Measurements from ENCODE around the gene SLC44A5. TPM values are rescaled to one million over a fixed set of nuclear protein-coding genes. Genes with fewer than 3 reads are reported as not detected.
A peak's percentile ranks its signal among the peaks of the same experiment; 100 is the strongest.
"Not testable (repeated sequence)": the region's sequence is repeated elsewhere in the genome, so short reads cannot be mapped to it uniquely, and the experiment has no call there.

Gene SLC44A5
- total and polyA plus RNA-seq, 7 donors, result 0.01 to 7.5 (median 0.49) TPM

DNA sequence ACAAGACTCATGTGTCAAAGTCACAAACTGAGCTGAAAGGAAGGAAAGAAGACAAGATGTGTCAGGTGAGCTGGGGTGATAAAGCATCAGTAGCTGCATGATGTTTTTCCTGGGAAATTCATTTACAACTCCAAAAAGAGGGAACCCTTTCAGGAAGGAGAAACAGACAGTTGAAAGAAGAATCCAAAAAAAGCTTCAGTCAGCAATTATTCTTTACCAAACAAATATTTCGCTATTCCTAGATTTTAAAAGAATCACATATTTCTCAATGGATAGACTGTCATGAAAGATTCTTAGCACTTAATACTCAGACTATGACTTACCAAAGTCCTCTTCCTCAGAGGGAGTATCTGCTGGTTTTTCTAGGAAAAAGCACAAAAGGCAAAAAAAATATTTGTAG is 214.7 kb downstream of the SLC44A5 start:
- intact Hi-C loops (cut with DNase I), result no loop called here
- DNase-seq (no peak), ATAC-seq (no peak)
- no peak overlapping the region for H3K27ac ChIP-seq
- H3K36me3 ChIP-seq (ENCODE audit: insufficient read depth in 1 of 2, low read depth in 1 of 2), result no peaks in the 10 kb centered on the region
- 73 to 94% (median 88%) methylated on average over 1 of the region's 1 CpG for WGBS, 3 donors
- H3K9me3 ChIP-seq, result peaks cover 3% of the 10 kb centered on the region
- no peak overlapping the region for H3K4me3 ChIP-seq
- TF ChIP-seq, protein P1, sequence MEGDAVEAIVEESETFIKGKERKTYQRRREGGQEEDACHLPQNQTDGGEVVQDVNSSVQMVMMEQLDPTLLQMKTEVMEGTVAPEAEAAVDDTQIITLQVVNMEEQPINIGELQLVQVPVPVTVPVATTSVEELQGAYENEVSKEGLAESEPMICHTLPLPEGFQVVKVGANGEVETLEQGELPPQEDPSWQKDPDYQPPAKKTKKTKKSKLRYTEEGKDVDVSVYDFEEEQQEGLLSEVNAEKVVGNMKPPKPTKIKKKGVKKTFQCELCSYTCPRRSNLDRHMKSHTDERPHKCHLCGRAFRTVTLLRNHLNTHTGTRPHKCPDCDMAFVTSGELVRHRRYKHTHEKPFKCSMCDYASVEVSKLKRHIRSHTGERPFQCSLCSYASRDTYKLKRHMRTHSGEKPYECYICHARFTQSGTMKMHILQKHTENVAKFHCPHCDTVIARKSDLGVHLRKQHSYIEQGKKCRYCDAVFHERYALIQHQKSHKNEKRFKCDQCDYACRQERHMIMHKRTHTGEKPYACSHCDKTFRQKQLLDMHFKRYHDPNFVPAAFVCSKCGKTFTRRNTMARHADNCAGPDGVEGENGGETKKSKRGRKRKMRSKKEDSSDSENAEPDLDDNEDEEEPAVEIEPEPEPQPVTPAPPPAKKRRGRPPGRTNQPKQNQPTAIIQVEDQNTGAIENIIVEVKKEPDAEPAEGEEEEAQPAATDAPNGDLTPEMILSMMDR (IDR thresholded peaks at IDR 0.05), result no peak
- no peaks in the 10 kb centered on the region for H3K4me1 ChIP-seq
- no peaks in the 10 kb centered on the region for H3K27me3 ChIP-seq (ENCODE audit: insufficient read depth in 3 of 3, low read length in 2 of 3)

GRCh38 chr1:75394386-75395139 is 216.4 kb downstream of the SLC44A5 start:
- no peak overlapping the region for H3K27ac ChIP-seq
- intact Hi-C loops (cut with DNase I), result no loop called here
- H3K4me3 ChIP-seq, result no peak overlapping the region
- no peaks in the 10 kb centered on the region for H3K27me3 ChIP-seq (ENCODE audit: insufficient read depth in 3 of 3, low read length in 2 of 3)
- no peaks in the 10 kb centered on the region for H3K4me1 ChIP-seq
- 60 to 71% (median 64%) methylated on average over 3 of the region's 3 CpGs for WGBS, 3 donors
- TF ChIP-seq, protein P1 (IDR thresholded peaks at IDR 0.05), result no peak
- ATAC-seq, result no peak
- no peak for DNase-seq
- H3K36me3 ChIP-seq (ENCODE audit: insufficient read depth in 1 of 2, low read depth in 1 of 2), result no peaks in the 10 kb centered on the region
- peaks cover 15% of the 10 kb centered on the region for H3K9me3 ChIP-seq

GRCh38 chr1:75392278-75392677 is 218.6 kb downstream of the SLC44A5 start:
- H3K9me3 ChIP-seq, result peaks cover 21% of the 10 kb centered on the region
- H3K36me3 ChIP-seq (ENCODE audit: insufficient read depth in 1 of 2, low read depth in 1 of 2), result no peaks in the 10 kb centered on the region
- no peaks in the 10 kb centered on the region for H3K4me1 ChIP-seq
- TF ChIP-seq, protein P1 (IDR thresholded peaks at IDR 0.05), result no peak
- DNase-seq (no peak), ATAC-seq (no peak)
- intact Hi-C loops (cut with DNase I), result no loop called here
- H3K27ac ChIP-seq, result no peak overlapping the region
- no peaks in the 10 kb centered on the region for H3K27me3 ChIP-seq (ENCODE audit: insufficient read depth in 3 of 3, low read length in 2 of 3)
- WGBS, 3 donors, result 32 to 53% (median 41%) methylated on average over 1 of the region's 1 CpG
- no peak overlapping the region for H3K4me3 ChIP-seq

DNA sequence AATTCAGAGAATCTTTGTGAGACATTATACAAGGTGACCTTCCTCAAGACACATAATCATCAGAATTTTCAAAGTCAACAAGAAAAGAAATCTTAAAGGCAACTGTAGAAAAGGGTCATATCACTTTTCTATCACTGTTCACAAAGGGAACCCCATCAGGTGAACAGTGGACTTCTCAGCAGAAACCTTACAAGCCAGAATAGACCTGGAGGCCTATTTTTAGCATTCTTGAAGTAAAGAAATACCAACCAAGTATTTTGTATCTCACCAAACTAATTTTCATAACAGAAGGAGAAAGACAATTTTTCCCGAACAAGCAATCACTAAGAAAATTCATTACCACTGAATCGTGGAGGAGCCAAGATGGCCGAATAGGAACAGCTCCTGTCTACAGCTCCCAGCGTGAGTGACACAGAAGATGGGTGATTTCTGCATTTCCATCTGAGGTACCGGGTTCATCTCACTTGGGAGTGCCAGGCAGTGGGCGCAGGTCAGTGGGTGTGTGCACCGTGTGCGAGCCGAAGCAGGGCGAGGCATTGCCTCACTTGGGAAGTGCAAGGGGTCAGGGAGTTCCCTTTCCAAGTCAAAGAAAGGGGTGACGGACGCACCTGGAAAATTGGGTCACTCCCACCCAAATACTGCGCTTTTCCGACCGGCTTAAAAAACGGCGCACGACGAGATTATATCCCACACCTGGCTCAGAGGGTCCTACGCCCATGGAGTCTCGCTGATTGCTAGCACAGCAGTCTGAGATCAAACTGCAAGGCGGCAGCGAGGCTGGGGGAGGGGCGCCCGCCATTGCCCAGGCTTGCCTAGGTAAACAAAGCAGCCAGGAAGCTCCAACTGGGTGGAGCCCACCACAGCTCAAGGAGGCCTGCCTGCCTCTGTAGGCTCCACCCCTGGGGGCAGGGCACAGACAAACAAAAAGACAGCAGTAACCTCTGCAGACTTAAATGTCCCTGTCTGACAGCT is 235.2 kb downstream of the SLC44A5 start:
- intact Hi-C loops (cut with DNase I), result loop anchor here (10.0 kb wide), 2 partner anchors 101 to 111 kb away; no protein-coding TSS in a partner anchor
- WGBS, 3 donors, result 76 to 90% (median 78%) methylated on average over 17 to 21 of the region's 25 CpGs
- ATAC-seq; H3K9me3 ChIP-seq; H3K27me3 ChIP-seq (ENCODE audit: insufficient read depth in 3 of 3, low read length in 2 of 3); H3K36me3 ChIP-seq (ENCODE audit: insufficient read depth in 1 of 2, low read depth in 1 of 2); H3K4me1 ChIP-seq; DNase-seq: not testable (repeated sequence)
- peak overlapping the region; percentile 57 for H3K4me3 ChIP-seq
- H3K27ac ChIP-seq, result peak overlapping the region; percentile 74
